ENCODE measurements around the gene CELF1.

GRCh38 chr11:47527186-47527585, 25.7 kb downstream of the CELF1 start:
- TF ChIP-seq EGR1 (IDR thresholded peaks at IDR 0.05), result no peak
- TF ChIP-seq TAF1 (IDR thresholded peaks at IDR 0.05; ENCODE audit: low read depth), result no peak
- no peak for TF ChIP-seq EP300 (IDR thresholded peaks at IDR 0.05; ENCODE audit: borderline replicate concordance)
- no peak for TF ChIP-seq YY1 (IDR thresholded peaks at IDR 0.05; ENCODE audit: low read depth)

Measured in Ishikawa (cell line).